ENCODE results near the gene MTFR1L. TPM values are rescaled to one million over a fixed set of nuclear protein-coding genes. Genes with fewer than 3 reads are reported as not detected.

MTFR1L gene
- polyA plus RNA-seq, 3 donors, result 67.3 to 73.5 (median 69.9) TPM

DNA sequence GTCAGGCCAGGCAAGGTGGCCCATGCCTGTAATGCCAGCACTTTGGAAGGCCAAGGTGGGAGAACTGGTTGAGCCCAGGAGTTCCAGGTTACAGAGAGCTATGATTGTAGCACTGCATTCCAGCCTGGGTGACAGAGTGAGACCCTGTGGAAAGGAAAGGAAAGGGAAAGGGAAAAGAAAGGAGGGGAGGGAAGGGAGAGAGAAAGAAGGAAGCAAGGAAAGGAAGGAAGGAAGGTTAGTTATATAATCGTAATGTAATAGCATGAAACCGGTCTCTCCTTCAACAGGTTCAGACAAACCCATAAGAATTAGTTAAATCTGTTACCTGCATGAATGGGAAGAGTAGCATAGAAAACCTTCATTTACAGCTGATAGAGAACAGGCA lies 56.9 kb downstream of the MTFR1L start:
- no CpG with 5 or more reads among the region's 2 CpGs for WGBS (ENCODE audit: insufficient coverage)

DNA sequence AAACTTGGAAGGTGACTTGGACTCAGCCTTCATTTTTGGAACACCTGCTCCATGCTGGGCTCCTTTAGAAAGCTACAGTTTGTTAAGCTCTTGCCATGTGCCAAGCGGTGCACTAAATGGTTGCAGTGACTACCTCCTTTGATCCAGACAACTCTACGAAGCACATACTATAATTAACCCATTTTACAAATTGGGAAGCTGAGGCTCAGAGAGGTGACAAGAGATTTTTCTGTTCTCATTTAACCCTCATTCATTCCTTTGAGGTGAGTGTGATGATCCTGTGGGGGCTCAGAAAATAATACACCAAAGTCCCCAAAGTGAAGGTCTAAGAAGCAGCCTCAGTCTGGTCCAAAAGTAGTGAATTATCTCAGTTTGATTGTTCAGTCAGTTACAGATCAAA lies 57.4 kb downstream of the MTFR1L start:
- Mint-ChIP-seq H3K4me1 (peaks cover 38% of the 10 kb centered on the region), H3K36me3 (no peaks in the 10 kb centered on the region), H3K9me3 (peaks cover 0 to 2% (median 0%) of the 10 kb centered on the region in 7 donors), H3K27me3 (ENCODE audit: low read depth in 3 of 3) (peaks cover 2 to 9% (median 5%) of the 10 kb centered on the region in 3 donors), H3K4me3 (no peak overlapping the region), H3K27ac (no peak overlapping the region)
- H3K27ac ChIP-seq (ENCODE audit: low read depth in 1 of 2, low read length in 2 of 2), result no peak overlapping the region
- DNase-seq, result no peak
- no CpG with 5 or more reads among the region's 2 CpGs for WGBS (ENCODE audit: insufficient coverage)
- H3K27me3 ChIP-seq (ENCODE audit: control insufficient read depth in 2 of 2, insufficient read depth in 2 of 2, low read length in 2 of 2), result no peaks in the 10 kb centered on the region
- H3K9ac ChIP-seq (ENCODE audit: insufficient read depth, low read length, poor library complexity, severe bottlenecking), result no peak overlapping the region
- no peaks in the 10 kb centered on the region for H3K36me3 ChIP-seq (replicated peaks in 1 of 2; ENCODE audit: control insufficient read depth in 1 of 2, insufficient read depth in 2 of 2, low read length in 2 of 2)
- TF ChIP-seq CTCF (IDR thresholded peaks at IDR 0.05), result no peak
- H4K20me1 ChIP-seq (ENCODE audit: insufficient read depth, low read length), result no peaks in the 10 kb centered on the region
- H3K4me1 ChIP-seq (ENCODE audit: control insufficient read depth in 1 of 2, insufficient read depth in 2 of 2, low read length in 2 of 2), result peaks cover 35 to 43% of the 10 kb centered on the region in 2 donors
- H3K9me3 ChIP-seq (replicated peaks in 1 of 2; ENCODE audit: control insufficient read depth in 1 of 2, insufficient read depth in 1 of 2, low read length in 2 of 2), result no peaks in the 10 kb centered on the region
- intact Hi-C loops (cut with micrococcal nuclease), result no loop called here
- H2AFZ ChIP-seq (ENCODE audit: insufficient read depth, low read depth, low read length, poor library complexity, severe bottlenecking), result no peak overlapping the region
- no peak overlapping the region for H3K4me3 ChIP-seq (replicated peaks in 1 of 3; ENCODE audit: low read depth in 2 of 3, low read length in 3 of 3)
- H3K4me2 ChIP-seq (replicated peaks; ENCODE audit: extremely low read depth, low read length, poor library complexity, severe bottlenecking), result no peak overlapping the region
- peaks cover 8% of the 10 kb centered on the region for H3K79me2 ChIP-seq (ENCODE audit: insufficient read depth, low read length)

More for the DNA sequence above, 56.9 kb downstream of the MTFR1L start:
- Histone ChIP-seq H2AFZ (ENCODE audit: insufficient read depth, low read depth, low read length, poor library complexity, severe bottlenecking) (peak overlapping the region; percentile 22), H3K4me3 (replicated peaks in 1 of 3; ENCODE audit: low read depth in 2 of 3, low read length in 3 of 3) (no peak overlapping the region), H3K4me2 (replicated peaks; ENCODE audit: extremely low read depth, low read length, poor library complexity, severe bottlenecking) (no peak overlapping the region), H3K27ac (ENCODE audit: low read depth in 1 of 2, low read length in 2 of 2) (no peak overlapping the region), H3K9me3 (replicated peaks in 1 of 2; ENCODE audit: control insufficient read depth in 1 of 2, insufficient read depth in 1 of 2, low read length in 2 of 2) (no peaks in the 10 kb centered on the region), H4K20me1 (ENCODE audit: insufficient read depth, low read length) (no peaks in the 10 kb centered on the region), H3K27me3 (ENCODE audit: control insufficient read depth in 2 of 2, insufficient read depth in 2 of 2, low read length in 2 of 2) (no peaks in the 10 kb centered on the region), H3K79me2 (ENCODE audit: insufficient read depth, low read length) (peaks cover 8% of the 10 kb centered on the region), H3K4me1 (ENCODE audit: control insufficient read depth in 1 of 2, insufficient read depth in 2 of 2, low read length in 2 of 2) (peaks cover 40 to 48% of the 10 kb centered on the region in 2 donors), H3K36me3 (replicated peaks in 1 of 2; ENCODE audit: control insufficient read depth in 1 of 2, insufficient read depth in 2 of 2, low read length in 2 of 2) (no peaks in the 10 kb centered on the region), H3K9ac (ENCODE audit: insufficient read depth, low read length, poor library complexity, severe bottlenecking) (no peak overlapping the region)
- Mint-ChIP-seq H3K9me3 (peaks cover 0 to 2% (median 0%) of the 10 kb centered on the region in 7 donors), H3K4me1 (peaks cover 43% of the 10 kb centered on the region), H3K36me3 (no peaks in the 10 kb centered on the region), H3K27ac (no peak overlapping the region), H3K4me3 (peak overlapping the region in 1 of 2 donors; percentile 87), H3K27me3 (ENCODE audit: low read depth in 3 of 3) (peaks cover 2 to 10% (median 5%) of the 10 kb centered on the region in 3 donors)
- DNase-seq, result no peak
- TF ChIP-seq CTCF (IDR thresholded peaks at IDR 0.05), result no peak
- intact Hi-C loops (cut with micrococcal nuclease), result no loop called here
